ENCODE measurements around the gene PGM5.

PGM5 gene

GRCh38 chr9:68546596-68547390 is 190.4 kb downstream of the PGM5 start:
- H3K36me3 ChIP-seq, result peaks cover 5% of the 10 kb centered on the region
- H3K27me3 ChIP-seq, result no peaks in the 10 kb centered on the region
- H3K4me3 ChIP-seq (ENCODE audit: low read depth in 1 of 2, low read length in 1 of 2), result peak overlapping the region; percentile 66 to 69
- H3K27ac ChIP-seq, result peak overlapping the region; percentile 99
- peak; percentile 37 for TF ChIP-seq CTCF (IDR thresholded peaks at IDR 0.05)
- peaks cover 75 to 97% of the 10 kb centered on the region in 2 experiments for H3K4me1 ChIP-seq (ENCODE audit: control insufficient read depth in 1 of 2, insufficient read depth in 1 of 2, low read depth in 1 of 2, low read length in 1 of 2)
- no peaks in the 10 kb centered on the region for H3K9me3 ChIP-seq

GRCh38 chr9:68547417-68547816 is 191.0 kb downstream of the PGM5 start:
- Histone ChIP-seq H3K4me1 (ENCODE audit: control insufficient read depth in 1 of 2, insufficient read depth in 1 of 2, low read depth in 1 of 2, low read length in 1 of 2) (peaks cover 81 to 97% of the 10 kb centered on the region in 2 experiments), H3K4me3 (ENCODE audit: low read depth in 1 of 2, low read length in 1 of 2) (peak overlapping the region; percentile 66 to 69), H3K27ac (peak overlapping the region; percentile 99), H3K36me3 (peaks cover 5% of the 10 kb centered on the region), H3K27me3 (no peaks in the 10 kb centered on the region), H3K9me3 (no peaks in the 10 kb centered on the region)
- no peak for TF ChIP-seq CTCF (IDR thresholded peaks at IDR 0.05)

GRCh38 chr9:68548241-68548640 is 191.8 kb downstream of the PGM5 start:
- H3K36me3 ChIP-seq, result peaks cover under 1% of the 10 kb centered on the region
- no peak for TF ChIP-seq CTCF (IDR thresholded peaks at IDR 0.05)
- peak overlapping the region; percentile 99 for H3K27ac ChIP-seq
- H3K4me1 ChIP-seq (ENCODE audit: control insufficient read depth in 1 of 2, insufficient read depth in 1 of 2, low read depth in 1 of 2, low read length in 1 of 2), result peaks cover 83 to 93% of the 10 kb centered on the region in 2 experiments
- H3K4me3 ChIP-seq (ENCODE audit: low read depth in 1 of 2, low read length in 1 of 2), result peak overlapping the region; percentile 66 to 69
- no peaks in the 10 kb centered on the region for H3K9me3 ChIP-seq
- H3K27me3 ChIP-seq, result no peaks in the 10 kb centered on the region

GRCh38 chr9:68551191-68551590 is 194.8 kb downstream of the PGM5 start:
- peaks cover 74 to 86% of the 10 kb centered on the region in 2 experiments for H3K4me1 ChIP-seq (ENCODE audit: control insufficient read depth in 1 of 2, insufficient read depth in 1 of 2, low read depth in 1 of 2, low read length in 1 of 2)
- H3K27ac ChIP-seq, result peak overlapping the region; percentile 88
- H3K27me3 ChIP-seq, result no peaks in the 10 kb centered on the region
- H3K9me3 ChIP-seq, result no peaks in the 10 kb centered on the region
- TF ChIP-seq CTCF (IDR thresholded peaks at IDR 0.05), result no peak
- H3K4me3 ChIP-seq (ENCODE audit: low read depth in 1 of 2, low read length in 1 of 2), result peak overlapping the region; percentile 38 to 42
- H3K36me3 ChIP-seq, result no peaks in the 10 kb centered on the region

- H3K4me3 ChIP-seq (ENCODE audit: low read depth in 1 of 2, low read length in 1 of 2), result no peak overlapping the region
- TF ChIP-seq CTCF (IDR thresholded peaks at IDR 0.05), result no peak
- no peaks in the 10 kb centered on the region for H3K9me3 ChIP-seq
- H3K27ac ChIP-seq, result peak overlapping the region; percentile 88
- peaks cover 69 to 89% of the 10 kb centered on the region in 2 experiments for H3K4me1 ChIP-seq (ENCODE audit: control insufficient read depth in 1 of 2, insufficient read depth in 1 of 2, low read depth in 1 of 2, low read length in 1 of 2)
- no peaks in the 10 kb centered on the region for H3K27me3 ChIP-seq
- peaks cover 2% of the 10 kb centered on the region for H3K36me3 ChIP-seq
Observed at GRCh38 chr9:68552700-68553476, 196.5 kb downstream of the PGM5 start.
